ENCODE measurements around the gene OCSTAMP. TPM values are rescaled to one million over a fixed set of nuclear protein-coding genes. Genes with fewer than 3 reads are reported as not detected.

Gene OCSTAMP
- total RNA-seq, 4 donors from 2014 or later = not detected

- H3K9me3 ChIP-seq = no peaks in the 10 kb centered on the region
- H3K27me3 ChIP-seq = no peaks in the 10 kb centered on the region
- DNase-seq = no peak
- intact Hi-C loops (cut with DNase I) = loop anchor here (5.0 kb wide), 1 partner anchor 162 kb away; no protein-coding TSS in a partner anchor
- H3K27ac ChIP-seq = no peak overlapping the region
- no peak for TF ChIP-seq CTCF (IDR thresholded peaks at IDR 0.05)
- TF ChIP-seq POLR2A (IDR thresholded peaks at IDR 0.05) = no peak
- no peak overlapping the region for H3K4me3 ChIP-seq (replicated peaks in 1 of 3)
- WGBS, 2 donors = 84 to 92% methylated on average over 4 of the region's 4 CpGs
- H3K4me1 ChIP-seq = no peaks in the 10 kb centered on the region
- H3K36me3 ChIP-seq = no peaks in the 10 kb centered on the region
Measured at GRCh38 chr20:46520540-46520939, 29.9 kb downstream of the OCSTAMP start.

- intact Hi-C loops (cut with DNase I) = loop anchor here (5.0 kb wide), 1 partner anchor 163 kb away; no protein-coding TSS in a partner anchor
- H3K9me3 ChIP-seq = no peaks in the 10 kb centered on the region
- H3K27me3 ChIP-seq = no peaks in the 10 kb centered on the region
- no peak overlapping the region for H3K4me3 ChIP-seq (replicated peaks in 1 of 3)
- DNase-seq = no peak
- H3K4me1 ChIP-seq = no peaks in the 10 kb centered on the region
- TF ChIP-seq POLR2A (IDR thresholded peaks at IDR 0.05) = no peak
- TF ChIP-seq CTCF (IDR thresholded peaks at IDR 0.05) = no peak
- 64 to 77% methylated on average over 3 of the region's 3 CpGs for WGBS, 2 donors
- H3K36me3 ChIP-seq = no peaks in the 10 kb centered on the region
- no peak overlapping the region for H3K27ac ChIP-seq
Measured at GRCh38 chr20:46519471-46520068, 30.9 kb downstream of the OCSTAMP start.

GRCh38 chr20:46512943-46513844, 37.3 kb downstream of the OCSTAMP start, which contains the start of gene ZNF334:
Gene ZNF334 (minus strand): TSS chr20:46513559. CDS start chr20:46512102, 1,457 bp downstream.
- DNase-seq = peak; percentile 76 to 83
- intact Hi-C loops (cut with DNase I) = no loop called here
- 6 to 11% methylated on average over 15 to 33 of the region's 49 CpGs for WGBS, 2 donors

GRCh38 chr20:46509523-46509922, 40.9 kb downstream of the OCSTAMP start:
- intact Hi-C loops (cut with DNase I) = no loop called here
- no peaks in the 10 kb centered on the region for H3K36me3 ChIP-seq
- no peaks in the 10 kb centered on the region for H3K27me3 ChIP-seq
- TF ChIP-seq POLR2A (IDR thresholded peaks at IDR 0.05) (no peak), CTCF (IDR thresholded peaks at IDR 0.05) (no peak)
- peaks cover 4 to 5% of the 10 kb centered on the region in 2 donors for H3K4me1 ChIP-seq
- WGBS, 2 donors = 85 to 86% methylated on average over 2 of the region's 2 CpGs
- H3K27ac ChIP-seq = no peak overlapping the region
- no peak for DNase-seq
- no peak overlapping the region for H3K4me3 ChIP-seq (replicated peaks in 1 of 3)
- no peaks in the 10 kb centered on the region for H3K9me3 ChIP-seq

More at GRCh38 chr20:46512943-46513844, 37.3 kb downstream of the OCSTAMP start, which contains the start of gene ZNF334:
- H3K4me3 ChIP-seq (replicated peaks in 1 of 3) = peak within 1 kb of the TSS; percentile 42 to 68 (median 66)
- H3K4me1 ChIP-seq = peaks cover 4 to 5% of the 10 kb centered on the region in 2 donors
- H3K27ac ChIP-seq = peak within 1 kb of the TSS; percentile 19 to 34 (median 26)
- H3K9me3 ChIP-seq = no peaks in the 10 kb centered on the region
- TF ChIP-seq POLR2A (IDR thresholded peaks at IDR 0.05) (peak in 1 of 2 donors; percentile 57), CTCF (IDR thresholded peaks at IDR 0.05) (no peak)
- H3K27me3 ChIP-seq = no peaks in the 10 kb centered on the region
- H3K36me3 ChIP-seq = no peaks in the 10 kb centered on the region

All from thyroid gland (tissue), 4 donors.